Right ventricle myocardium superior (tissue), 1 donor: ENCODE measurements around the gene MAPRE3. TPM values are rescaled to one million over a fixed set of nuclear protein-coding genes. Genes with fewer than 3 reads are reported as not detected.
A peak's percentile ranks its signal among the peaks of the same experiment; 100 is the strongest.

ENCODE experiments used
- ATAC-seq: fragments of 200-7000 bp; cut with Tn5 transposase; one replicate; pipeline ENCODE4 v1.9.1; 2020; ENCODE audit warnings: mild to moderate bottlenecking; ENCODE audit not compliant: poor library complexity
- DNase-seq: peaks from one replicate; pipeline ENCODE4 v3.0.0-alpha.2; 2020
- intact Hi-C: fragments of 100-400 bp; cut with DNase I; formaldehyde crosslinking; loops from one replicate; pipeline ENCODE4 v1.11.2; 2022
- total RNA-seq: library from RNA; stranded (reverse); fragmentation: NEBNext Ultra II Directional; extraction: Animal tissue kit (Norgen Biotek cat#: 25700); gene quantifications from one replicate; pipeline ENCODE4 v1.2.1, GENCODE V29; 2021
- donor health status: DM: no; HTN: yes; CAD: no; lungs with severe emphysema.

MAPRE3 gene
- total RNA-seq, 1 donor from 2014 or later, result 57.9 TPM

DNA sequence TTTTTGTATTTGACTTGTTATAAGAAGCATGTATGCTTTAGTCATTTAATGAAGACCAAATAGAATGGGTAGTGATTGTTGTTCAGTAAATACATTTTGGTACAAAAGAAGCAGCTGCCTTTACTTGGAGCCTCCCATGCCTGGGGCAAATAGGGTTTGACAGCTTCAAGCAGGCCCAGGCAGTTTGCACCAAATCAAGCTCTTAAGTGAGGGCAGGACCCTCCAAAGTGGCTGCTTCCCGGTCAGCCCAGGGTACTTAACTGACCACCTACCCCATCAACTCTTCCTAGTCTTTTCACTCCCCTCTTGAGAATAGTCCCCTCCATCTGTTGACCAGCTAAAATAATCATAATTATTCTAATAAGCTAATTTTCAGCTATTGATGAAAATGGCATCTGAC is 5.2 kb downstream of the MAPRE3 start:
- ATAC-seq (no peak), DNase-seq (no peak)
- intact Hi-C loops, result no loop called here

GRCh38 chr2:26976237-26976636 is 5.8 kb downstream of the MAPRE3 start:
- intact Hi-C loops, result no loop called here
- no peak for DNase-seq
- ATAC-seq, result no peak

- ATAC-seq (no peak), DNase-seq (no peak)
- intact Hi-C loops, result no loop called here
Observed at GRCh38 chr2:26977012-26977411, 6.6 kb downstream of the MAPRE3 start.

DNA sequence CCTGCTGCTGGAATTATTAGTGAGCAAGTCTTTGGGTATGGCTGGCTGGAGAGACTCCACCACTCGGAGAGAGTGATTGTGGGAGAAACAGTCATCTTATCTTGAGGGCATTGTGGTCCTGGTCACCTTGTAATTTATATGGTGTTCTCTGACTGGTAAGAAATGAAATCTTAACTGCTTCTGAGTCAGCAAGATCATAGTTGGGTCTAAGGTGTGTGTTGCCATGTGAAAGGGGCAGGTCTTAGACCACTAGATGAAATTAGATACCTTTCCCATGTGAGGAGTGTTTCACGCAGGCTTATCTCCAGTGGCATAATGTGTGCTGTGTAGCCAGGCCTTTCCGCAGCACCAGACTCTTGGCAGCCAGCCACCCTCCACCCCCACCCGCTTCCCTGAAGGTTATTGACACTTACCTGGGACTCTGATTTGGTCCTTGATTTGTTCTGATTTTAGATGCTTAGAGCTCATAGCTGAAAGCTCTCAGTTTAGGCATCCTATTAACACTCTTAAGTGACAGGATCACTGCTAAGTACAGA is 7.7 kb downstream of the MAPRE3 start:
- ATAC-seq, result peak; percentile 49
- intact Hi-C loops, result no loop called here

GRCh38 chr2:26979741-26980140 is 9.3 kb downstream of the MAPRE3 start:
- no peak for ATAC-seq
- DNase-seq, result no peak
- intact Hi-C loops, result no loop called here

More for the DNA sequence above, 7.7 kb downstream of the MAPRE3 start:
- DNase-seq, result peak; percentile 49

- DNase-seq, result no peak
- ATAC-seq, result no peak
- intact Hi-C loops, result no loop called here
Observed at GRCh38 chr2:26980971-26981370, 10.5 kb downstream of the MAPRE3 start.

DNA sequence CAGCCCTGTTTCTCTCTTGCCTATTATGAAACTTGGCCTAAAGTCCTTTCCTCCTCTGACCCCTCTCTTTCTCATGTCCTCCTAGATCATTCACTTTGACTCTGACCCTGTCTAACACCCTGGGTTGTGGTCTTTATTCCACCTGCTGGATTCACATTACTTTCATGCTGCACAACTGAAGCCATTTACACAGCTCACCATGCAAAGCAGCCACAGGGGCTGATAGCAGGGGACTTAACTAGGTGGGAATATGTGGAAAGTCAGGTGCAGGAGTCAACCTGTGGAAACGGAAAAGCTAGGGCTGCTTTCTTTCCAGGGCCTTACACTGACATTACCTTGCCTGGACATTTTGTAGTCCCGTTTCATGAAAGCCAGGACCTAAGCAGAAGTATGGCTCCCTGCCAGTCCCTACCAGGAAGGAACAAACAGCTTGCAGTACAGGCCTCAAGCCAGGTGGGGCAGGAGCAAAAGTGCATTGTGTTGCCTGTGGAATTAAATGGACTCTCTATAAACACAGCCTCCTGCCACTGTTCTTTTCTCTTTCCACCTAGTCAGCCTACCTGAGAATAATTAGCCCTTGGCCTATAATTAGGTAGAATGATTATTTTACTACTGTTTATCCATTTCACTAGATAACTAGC is 11.8 kb downstream of the MAPRE3 start:
- DNase-seq (peak; percentile 75), ATAC-seq (peak; percentile 91)
- intact Hi-C loops, result no loop called here

- intact Hi-C loops, result no loop called here
- no peak for DNase-seq
- no peak for ATAC-seq
Observed at GRCh38 chr2:26983746-26984145, 13.3 kb downstream of the MAPRE3 start.

DNA sequence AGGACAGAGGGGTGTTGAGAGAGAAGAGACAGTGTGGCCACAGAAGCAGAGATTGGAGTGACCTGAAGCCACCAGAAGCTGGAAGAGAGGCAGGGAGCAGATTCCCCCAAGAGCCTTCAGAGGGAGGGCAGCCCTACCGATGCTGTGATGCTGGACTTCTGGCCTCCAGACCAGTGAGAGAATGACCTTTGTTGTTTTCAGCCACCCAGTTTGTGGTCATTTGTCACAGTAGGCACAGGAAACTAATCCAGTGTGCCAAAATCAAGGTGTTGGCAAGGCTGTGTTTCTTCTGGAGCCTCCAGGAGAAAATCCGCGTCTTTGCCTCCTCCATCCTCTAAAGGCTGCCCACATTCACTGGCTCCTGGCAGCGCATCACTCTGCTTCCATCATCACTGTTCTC is 15.4 kb downstream of the MAPRE3 start:
- DNase-seq (no peak), ATAC-seq (no peak)
- intact Hi-C loops, result no loop called here

DNA sequence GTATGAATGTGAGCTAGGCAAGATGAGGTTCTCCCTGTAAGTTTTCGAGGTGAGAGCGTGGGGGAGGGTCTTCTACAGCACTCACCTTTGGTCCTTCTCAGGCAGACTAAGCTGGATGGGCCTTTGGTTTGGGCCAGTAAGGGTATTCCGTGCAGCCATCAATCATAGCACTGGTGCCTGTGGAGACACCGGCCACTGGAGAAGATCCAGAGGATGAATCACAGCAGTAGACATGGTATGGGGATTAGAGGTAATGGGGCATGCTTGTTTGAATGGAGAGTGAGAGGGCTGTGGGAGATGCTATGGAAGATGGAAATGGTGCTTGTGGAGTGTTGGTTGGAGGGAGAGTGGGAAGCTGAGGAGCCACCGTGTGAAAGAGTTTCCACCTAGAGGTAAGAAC is 16.1 kb downstream of the MAPRE3 start:
- intact Hi-C loops, result no loop called here
- no peak for DNase-seq
- no peak for ATAC-seq

GRCh38 chr2:26988058-26988860 is 17.8 kb downstream of the MAPRE3 start:
- ATAC-seq (no peak), DNase-seq (no peak)
- intact Hi-C loops, result no loop called here

DNA sequence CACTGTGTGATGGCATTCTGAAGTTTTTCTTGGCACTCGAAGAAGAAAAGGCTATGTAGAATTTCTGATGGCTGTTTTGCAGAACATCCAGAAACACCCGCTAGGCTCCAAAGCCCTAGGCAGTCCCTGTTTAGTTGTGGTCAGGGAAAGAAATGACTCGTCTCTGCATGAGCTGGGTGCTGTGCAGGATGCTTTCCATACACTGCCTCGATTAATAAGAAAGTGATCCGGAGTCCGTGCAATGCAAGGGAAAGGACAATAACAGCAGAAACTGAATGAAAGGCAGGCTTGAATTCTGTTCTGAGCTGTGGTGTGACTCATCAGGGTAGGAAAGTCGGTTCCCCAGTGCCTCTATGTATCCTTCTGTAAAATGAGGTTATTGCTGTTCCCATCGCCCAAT is 18.7 kb downstream of the MAPRE3 start:
- no peak for DNase-seq
- intact Hi-C loops, result no loop called here
- no peak for ATAC-seq

DNA sequence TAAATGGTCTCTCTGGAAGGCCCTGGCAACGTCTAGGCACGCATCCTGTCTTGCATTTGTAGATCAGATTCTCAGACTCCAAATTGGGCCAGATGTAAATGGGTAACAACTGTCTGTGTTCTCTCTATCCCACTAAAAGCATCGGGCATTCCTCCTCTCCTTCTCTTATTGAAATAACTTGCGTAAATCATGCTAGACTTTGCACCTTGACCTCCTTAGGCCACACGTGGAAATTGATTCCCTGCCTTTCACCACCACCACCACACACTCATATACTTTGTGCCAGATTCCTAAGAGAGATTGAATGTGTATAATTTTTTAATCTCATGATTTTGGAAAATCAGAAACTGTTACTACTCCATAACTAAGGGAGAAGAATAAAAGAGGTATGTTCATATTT is 21.3 kb downstream of the MAPRE3 start:
- intact Hi-C loops, result no loop called here
- DNase-seq (no peak), ATAC-seq (no peak)

DNA sequence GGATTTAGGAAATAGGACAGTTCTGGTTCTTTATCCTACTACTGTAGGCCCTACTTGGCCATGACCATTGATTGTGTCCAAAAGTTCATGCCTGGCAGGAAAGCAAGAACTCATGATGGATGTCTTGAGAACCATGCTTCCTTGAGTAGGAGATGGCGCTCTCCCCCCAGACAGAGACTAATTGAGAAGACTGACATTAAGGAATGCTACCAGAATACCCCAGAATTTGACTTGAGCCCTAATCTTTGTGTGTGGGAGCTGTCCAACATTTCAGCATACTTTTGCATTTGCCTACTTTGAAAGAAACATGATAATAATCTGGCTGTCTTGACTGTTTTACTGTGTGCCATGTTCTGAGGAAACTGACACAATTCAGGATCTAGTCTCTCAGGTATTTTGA is 23.3 kb downstream of the MAPRE3 start:
- DNase-seq, result no peak
- no peak for ATAC-seq
- intact Hi-C loops, result no loop called here

DNA sequence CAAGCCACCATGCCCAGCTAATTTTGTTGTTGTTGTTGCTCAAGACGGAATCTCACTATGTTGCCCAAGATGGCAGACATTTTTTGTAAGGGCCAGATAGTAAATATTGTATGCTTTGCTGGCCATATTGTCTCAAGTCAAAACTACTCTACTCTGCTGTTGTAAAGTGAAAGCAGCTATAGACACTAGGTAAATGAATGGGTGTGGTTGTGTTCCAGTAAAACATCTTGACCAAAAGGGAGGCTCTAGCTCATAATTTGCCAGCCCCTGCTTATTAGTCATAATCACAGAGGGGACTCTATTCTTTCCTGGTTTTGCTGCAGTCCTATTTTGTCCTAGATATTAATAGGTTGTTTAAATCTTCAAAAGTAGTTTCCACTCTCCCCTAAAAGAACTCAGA is 24.5 kb downstream of the MAPRE3 start:
- intact Hi-C loops, result no loop called here
- DNase-seq (no peak), ATAC-seq (no peak)

GRCh38 chr2:26997394-26997793 is 27.0 kb downstream of the MAPRE3 start:
- intact Hi-C loops, result no loop called here
- DNase-seq (no peak), ATAC-seq (no peak)

DNA sequence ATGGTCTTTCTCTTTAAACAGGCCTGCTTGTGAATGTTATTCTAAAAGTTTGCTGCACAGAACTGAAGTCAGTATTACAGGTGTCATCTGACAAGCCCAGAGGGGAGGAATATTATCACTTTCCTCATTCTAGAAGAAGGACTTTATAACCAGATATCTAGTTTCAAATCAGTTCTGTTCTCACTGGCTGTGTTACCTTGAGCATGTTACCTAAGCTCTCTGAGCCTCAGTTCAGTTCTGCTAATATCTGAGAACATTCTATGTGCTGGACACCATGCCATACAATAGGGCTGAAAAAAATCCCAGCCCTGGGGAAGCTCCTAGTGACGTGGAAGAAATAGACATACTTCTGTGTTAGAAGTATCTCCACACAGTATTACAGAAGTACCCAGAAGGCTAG is 27.9 kb downstream of the MAPRE3 start:
- no peak for ATAC-seq

GRCh38 chr2:27000228-27000627 is 29.8 kb downstream of the MAPRE3 start:
- ATAC-seq (no peak), DNase-seq (no peak)
- intact Hi-C loops, result no loop called here

More for the DNA sequence above, 27.9 kb downstream of the MAPRE3 start:
- intact Hi-C loops, result no loop called here
- DNase-seq, result no peak

- intact Hi-C loops, result no loop called here
- ATAC-seq (no peak), DNase-seq (no peak)
Observed at GRCh38 chr2:27000995-27001394, 30.6 kb downstream of the MAPRE3 start.

GRCh38 chr2:27001950-27002349 is 31.5 kb downstream of the MAPRE3 start:
- intact Hi-C loops, result no loop called here
- ATAC-seq (no peak), DNase-seq (no peak)
